ENCODE data around the gene UBE3B.

The UBE3B gene

GRCh38 chr12:109549613-109550270 lies 72.3 kb downstream of the UBE3B start:
- no peak for DNase-seq

GRCh38 chr12:109550281-109550680 lies 72.8 kb downstream of the UBE3B start:
- DNase-seq: no peak

- DNase-seq: no peak
Measured at GRCh38 chr12:109551108-109551507, 73.7 kb downstream of the UBE3B start.

GRCh38 chr12:109552971-109553370 lies 75.5 kb downstream of the UBE3B start:
- DNase-seq: no peak

- no peak for DNase-seq
Measured at GRCh38 chr12:109553483-109553882, 76.0 kb downstream of the UBE3B start.

- DNase-seq: no peak
Measured at GRCh38 chr12:109553906-109554500, 76.6 kb downstream of the UBE3B start.

- DNase-seq: no peak
Measured at GRCh38 chr12:109554761-109555160, 77.3 kb downstream of the UBE3B start.

GRCh38 chr12:109555431-109556315 lies 78.2 kb downstream of the UBE3B start:
- no peak for DNase-seq

- no peak for DNase-seq
Measured at GRCh38 chr12:109557200-109557599, 79.8 kb downstream of the UBE3B start.

- DNase-seq: no peak
Measured at GRCh38 chr12:109557805-109558204, 80.4 kb downstream of the UBE3B start.

GRCh38 chr12:109558374-109559199 lies 81.2 kb downstream of the UBE3B start:
- DNase-seq: no peak

- DNase-seq: no peak
Measured at GRCh38 chr12:109559200-109559505, 81.7 kb downstream of the UBE3B start.

GRCh38 chr12:109559601-109560000 lies 82.2 kb downstream of the UBE3B start:
- DNase-seq: no peak

- no peak for DNase-seq
Measured at GRCh38 chr12:109560867-109561710, 83.7 kb downstream of the UBE3B start.

- DNase-seq: no peak
Measured at GRCh38 chr12:109561711-109562030, 84.2 kb downstream of the UBE3B start.

- DNase-seq: no peak
Measured at GRCh38 chr12:109562871-109563270, 85.4 kb downstream of the UBE3B start.

GRCh38 chr12:109563291-109564284 lies 86.2 kb downstream of the UBE3B start:
- no peak for DNase-seq

GRCh38 chr12:109566424-109566823 lies 89.0 kb downstream of the UBE3B start:
- DNase-seq: no peak

GRCh38 chr12:109567296-109567695 lies 89.9 kb downstream of the UBE3B start:
- no peak for DNase-seq

GRCh38 chr12:109567967-109568366 lies 90.5 kb downstream of the UBE3B start:
- DNase-seq: no peak

Data from hypothalamus (tissue), 51 donors.